NCI-H510A (cell line): ENCODE results near the gene UNC45A.
A peak's percentile ranks its signal among the peaks of the same experiment; 100 is the strongest.

Experiments
- DNase-seq: peaks from one replicate; lab custom pipeline; 2025; lab: John Stamatoyannopoulos, UW

The UNC45A gene

GRCh38 chr15:90966262-90966661 lies 31.2 kb downstream of the UNC45A start:
- no peak for DNase-seq

- no peak for DNase-seq
Measured at GRCh38 chr15:90967206-90967605, 32.1 kb downstream of the UNC45A start.

GRCh38 chr15:90968434-90968833 lies 33.3 kb downstream of the UNC45A start:
- no peak for DNase-seq

- DNase-seq: no peak
Measured at GRCh38 chr15:90970274-90970673, 35.2 kb downstream of the UNC45A start.

- DNase-seq: no peak
Measured at GRCh38 chr15:90972133-90972532, 37.0 kb downstream of the UNC45A start.

GRCh38 chr15:90974216-90974615 lies 39.1 kb downstream of the UNC45A start:
- DNase-seq: no peak

GRCh38 chr15:90979582-90979981 lies 44.5 kb downstream of the UNC45A start:
- DNase-seq: no peak

- no peak for DNase-seq
Measured at GRCh38 chr15:90981681-90982080, 46.6 kb downstream of the UNC45A start.

- DNase-seq: no peak
Measured at GRCh38 chr15:90982135-90982534, 47.0 kb downstream of the UNC45A start.

- DNase-seq: no peak
Measured at GRCh38 chr15:90986790-90987507, 51.9 kb downstream of the UNC45A start.

GRCh38 chr15:90987561-90988141 lies 52.6 kb downstream of the UNC45A start:
- DNase-seq: no peak

- DNase-seq: no peak
Measured at GRCh38 chr15:90988296-90988695, 53.2 kb downstream of the UNC45A start.

GRCh38 chr15:90989040-90989768 lies 54.1 kb downstream of the UNC45A start:
- DNase-seq: no peak

- DNase-seq: no peak
Measured at GRCh38 chr15:90990446-90990845, 55.4 kb downstream of the UNC45A start.

GRCh38 chr15:90991587-90992285 lies 56.7 kb downstream of the UNC45A start:
- DNase-seq: no peak

- no peak for DNase-seq
Measured at GRCh38 chr15:90994059-90994416, 59.0 kb downstream of the UNC45A start.

- peak; percentile 92 for DNase-seq
Measured at GRCh38 chr15:90994417-90995311, 59.6 kb downstream of the UNC45A start, which contains the start of gene PRC1. Gene PRC1 (minus strand): TSS chr15:90994535. CDS start chr15:90994417, 118 bp downstream.

GRCh38 chr15:90998737-90999136 lies 63.7 kb downstream of the UNC45A start:
- no peak for DNase-seq

- no peak for DNase-seq
Measured at GRCh38 chr15:91001209-91001608, 66.1 kb downstream of the UNC45A start.
